Central memory CD8-positive, alpha-beta T cell (primary cell): ENCODE results near the gene WIPF1.

Experiments used
- ATAC-seq: fragments of 150-1000 bp; cut with Tn5 transposase; replicated peaks from 2 replicates; pipeline ENCODE4 v1.10.0; 2022; ENCODE audit warnings: mild to moderate bottlenecking, moderate FRiP score, moderate number of reproducible peaks; ENCODE audit not compliant: poor library complexity, severe bottlenecking; ENCODE audit errors: extremely low read depth
- DNase-seq, 2 donors: peaks; one replicate each; pipeline ENCODE4 v3.0.0; 2021; ENCODE audit warnings: low spot score in 2 of 2
- H3K27ac Mint-ChIP-seq: one replicate; pipeline ENCODE4 v1.8.0; 2022; ENCODE audit warnings: low read depth, mild to moderate bottlenecking, moderate library complexity, mixed read lengths
- H3K27me3 Mint-ChIP-seq: one replicate; pipeline ENCODE4 v1.8.0; 2022; ENCODE audit warnings: mixed read lengths
- H3K36me3 Mint-ChIP-seq: one replicate; pipeline ENCODE4 v1.8.0; 2022; ENCODE audit warnings: mild to moderate bottlenecking, moderate library complexity, mixed read lengths; ENCODE audit not compliant: insufficient read depth
- H3K4me1 Mint-ChIP-seq: one replicate; pipeline ENCODE4 v1.8.0; 2022; ENCODE audit warnings: mixed read lengths
- H3K4me3 Mint-ChIP-seq: one replicate; pipeline ENCODE4 v1.8.0; 2022; ENCODE audit warnings: mild to moderate bottlenecking, moderate library complexity, mixed read lengths
- H3K9me3 Mint-ChIP-seq: one replicate; pipeline ENCODE4 v1.8.0; 2022; ENCODE audit warnings: mixed read lengths

The WIPF1 gene

DNA sequence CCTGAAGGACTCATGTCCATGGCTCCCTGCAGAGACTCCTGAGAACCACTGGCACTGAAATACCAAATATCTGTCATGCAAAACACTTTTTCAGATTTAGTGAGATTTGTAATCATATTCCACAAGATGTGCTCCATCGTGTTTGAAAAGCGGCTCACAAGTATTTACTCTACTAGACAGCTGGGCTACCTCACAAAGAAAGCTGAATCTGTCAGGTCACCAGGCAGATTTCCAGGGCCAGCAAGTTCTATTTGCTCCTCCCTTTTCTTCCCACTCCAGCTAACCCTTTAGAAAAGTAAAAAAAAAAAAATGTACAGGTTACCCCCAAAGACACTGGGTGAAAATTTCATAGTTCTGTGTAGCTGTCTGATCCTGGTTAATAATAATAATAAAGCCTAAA, 22.9 kb downstream of the WIPF1 start:
- H3K27ac Mint-ChIP-seq = no peak overlapping the region
- no peak overlapping the region for H3K4me3 Mint-ChIP-seq
- ATAC-seq = no peak
- H3K36me3 Mint-ChIP-seq = peaks cover 90% of the 10 kb centered on the region
- no peaks in the 10 kb centered on the region for H3K9me3 Mint-ChIP-seq
- no peak for DNase-seq
- H3K4me1 Mint-ChIP-seq = peaks cover 54% of the 10 kb centered on the region
- no peaks in the 10 kb centered on the region for H3K27me3 Mint-ChIP-seq

DNA sequence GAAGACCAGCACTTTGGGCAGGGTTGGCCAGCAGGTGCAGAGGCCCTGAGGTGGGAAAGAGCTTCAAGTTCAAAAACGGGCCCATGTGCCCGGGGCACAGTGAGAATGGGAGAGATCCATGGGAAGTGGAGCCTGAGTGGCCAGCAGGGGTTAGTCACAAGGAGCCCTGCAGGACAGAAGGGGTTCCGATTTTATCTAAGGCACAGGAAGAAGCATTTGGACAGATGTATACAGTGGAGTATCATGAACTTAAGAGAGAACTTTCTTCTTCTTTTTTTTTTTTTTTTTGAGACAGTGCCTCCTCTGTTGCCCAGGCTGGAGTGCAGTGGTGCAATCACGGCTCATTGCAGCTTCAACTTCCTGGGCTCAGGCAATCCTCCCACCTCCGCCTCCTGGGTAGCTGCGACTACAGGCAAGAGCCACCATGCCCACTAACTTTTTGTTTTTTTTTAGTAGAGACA, 24.0 kb downstream of the WIPF1 start:
- H3K9me3 Mint-ChIP-seq = no peaks in the 10 kb centered on the region
- DNase-seq (peak in 1 of 2 donors; percentile 49), ATAC-seq (peak; percentile 53)
- no peaks in the 10 kb centered on the region for H3K27me3 Mint-ChIP-seq
- peak overlapping the region; percentile 83 for H3K27ac Mint-ChIP-seq
- peaks cover 89% of the 10 kb centered on the region for H3K36me3 Mint-ChIP-seq
- H3K4me1 Mint-ChIP-seq = peaks cover 57% of the 10 kb centered on the region
- H3K4me3 Mint-ChIP-seq = peak overlapping the region; percentile 6

DNA sequence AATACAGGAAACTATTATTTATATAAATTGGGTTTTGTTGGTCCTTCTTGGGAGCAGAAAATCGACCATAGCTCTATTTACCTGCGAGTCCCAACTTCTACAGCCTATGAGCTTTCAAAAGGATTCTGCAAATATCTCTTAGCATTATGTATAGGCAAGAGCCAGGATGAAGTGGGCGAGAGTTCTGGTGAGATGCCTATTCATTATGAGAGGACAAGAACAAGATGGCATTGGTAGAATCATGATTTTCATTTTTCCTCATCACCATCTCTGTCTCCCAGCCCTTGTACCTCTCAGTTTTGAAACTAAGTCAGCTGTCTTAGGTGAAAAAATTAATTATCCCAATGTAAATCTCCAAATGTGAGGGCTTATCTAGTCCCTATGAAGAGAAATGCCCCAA, 25.0 kb downstream of the WIPF1 start:
- Mint-ChIP-seq H3K4me1 (peaks cover 58% of the 10 kb centered on the region), H3K4me3 (peak overlapping the region; percentile 35)
- ATAC-seq = no peak

DNA sequence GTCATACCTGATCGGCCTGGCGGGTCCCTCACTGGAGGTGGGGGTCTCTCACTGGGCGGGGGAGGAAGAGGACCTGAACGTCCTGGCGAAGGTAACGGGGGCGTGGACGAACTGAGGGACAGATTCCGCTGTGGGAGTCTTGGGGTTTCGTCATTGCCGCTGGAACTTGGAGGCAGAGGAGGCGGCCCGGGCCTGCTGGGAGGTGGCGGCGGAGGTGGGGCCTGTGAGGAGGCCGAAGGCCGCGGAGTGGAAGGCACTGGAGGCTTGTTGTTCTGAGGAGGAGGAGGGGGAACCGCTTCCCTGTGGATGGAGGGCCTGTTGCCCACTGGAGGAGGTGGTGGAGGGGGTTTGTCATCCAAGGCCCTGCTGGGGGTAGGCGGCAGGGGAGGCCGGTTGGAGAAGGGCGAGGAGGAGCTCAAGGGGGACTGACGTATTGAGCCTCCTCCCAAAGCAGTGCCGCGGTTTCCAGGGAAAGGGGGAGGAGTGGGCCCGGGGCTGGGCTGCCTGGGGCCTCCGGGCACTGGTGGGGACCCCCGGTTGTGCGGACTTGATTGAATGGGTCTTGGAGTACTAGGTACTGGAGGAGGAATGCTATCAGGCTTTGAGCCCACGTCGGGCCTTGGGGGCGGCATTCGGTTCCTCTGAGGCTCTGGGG, 25.8 kb downstream of the WIPF1 start:
- ATAC-seq = no peak
- Mint-ChIP-seq H3K27me3 (no peaks in the 10 kb centered on the region), H3K4me3 (peak overlapping the region; percentile 41), H3K4me1 (peaks cover 66% of the 10 kb centered on the region), H3K9me3 (no peaks in the 10 kb centered on the region), H3K36me3 (peaks cover 94% of the 10 kb centered on the region), H3K27ac (peak overlapping the region; percentile 83)
- DNase-seq = no peak

More for the DNA sequence above, 25.0 kb downstream of the WIPF1 start:
- H3K36me3 Mint-ChIP-seq = peaks cover 90% of the 10 kb centered on the region
- H3K27me3 Mint-ChIP-seq = no peaks in the 10 kb centered on the region
- no peaks in the 10 kb centered on the region for H3K9me3 Mint-ChIP-seq
- H3K27ac Mint-ChIP-seq = peak overlapping the region; percentile 83
- DNase-seq = no peak

DNA sequence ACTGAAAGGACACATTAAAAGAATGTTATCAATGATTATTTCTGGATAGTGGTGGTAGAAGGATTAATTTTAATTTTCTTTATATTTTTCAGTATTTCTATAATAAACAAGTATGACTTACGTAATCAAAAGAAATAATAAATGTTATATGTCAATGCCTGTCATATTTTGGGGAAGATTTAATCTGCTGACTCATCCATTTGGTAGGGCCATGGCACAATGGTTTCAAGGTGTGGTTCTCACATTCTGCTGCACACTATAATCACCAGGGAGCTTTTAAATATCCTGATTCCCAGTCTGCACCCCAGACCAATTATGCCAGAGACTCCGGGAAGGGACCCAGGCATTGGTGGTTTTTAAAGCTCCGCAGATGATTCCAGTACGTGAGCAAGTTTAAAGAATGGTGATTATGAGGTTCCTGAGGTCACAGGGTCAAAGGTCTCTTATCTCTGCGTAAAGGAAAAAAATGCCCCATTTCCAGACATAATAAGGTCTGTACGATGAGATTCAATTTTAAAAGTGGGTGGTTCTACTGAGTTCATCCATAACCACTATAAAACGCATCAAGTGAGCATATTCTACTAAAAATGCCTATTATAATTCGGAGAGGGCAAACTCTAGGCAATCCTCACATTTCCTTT, 27.2 kb downstream of the WIPF1 start:
- Mint-ChIP-seq H3K4me3 (no peak overlapping the region), H3K27me3 (no peaks in the 10 kb centered on the region), H3K4me1 (peaks cover 68% of the 10 kb centered on the region), H3K9me3 (no peaks in the 10 kb centered on the region), H3K27ac (peak overlapping the region; percentile 83), H3K36me3 (peaks cover 92% of the 10 kb centered on the region)
- no peak for ATAC-seq
- DNase-seq = no peak

DNA sequence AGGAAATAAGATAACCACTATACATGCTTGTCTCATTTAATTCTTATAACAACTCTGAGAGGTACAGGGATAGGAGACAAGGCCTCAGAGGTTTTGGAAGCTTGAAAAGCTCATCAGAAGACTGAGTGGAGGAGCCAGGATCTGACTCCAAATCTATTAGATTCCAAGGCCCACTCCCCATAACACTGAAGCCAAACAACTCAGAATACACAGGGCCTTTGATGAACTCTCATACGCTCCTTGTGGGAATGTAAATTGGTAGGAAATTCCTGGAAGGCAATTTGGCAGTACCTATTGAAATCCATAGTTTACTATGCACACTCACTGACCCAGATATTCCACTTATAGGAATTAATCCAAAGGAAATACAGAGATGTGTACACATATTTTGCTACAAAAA, 27.9 kb downstream of the WIPF1 start:
- ATAC-seq (no peak), DNase-seq (no peak)
- Mint-ChIP-seq H3K27me3 (no peaks in the 10 kb centered on the region), H3K36me3 (peaks cover 92% of the 10 kb centered on the region), H3K4me3 (no peak overlapping the region), H3K27ac (peak overlapping the region; percentile 83), H3K9me3 (no peaks in the 10 kb centered on the region), H3K4me1 (peaks cover 64% of the 10 kb centered on the region)

DNA sequence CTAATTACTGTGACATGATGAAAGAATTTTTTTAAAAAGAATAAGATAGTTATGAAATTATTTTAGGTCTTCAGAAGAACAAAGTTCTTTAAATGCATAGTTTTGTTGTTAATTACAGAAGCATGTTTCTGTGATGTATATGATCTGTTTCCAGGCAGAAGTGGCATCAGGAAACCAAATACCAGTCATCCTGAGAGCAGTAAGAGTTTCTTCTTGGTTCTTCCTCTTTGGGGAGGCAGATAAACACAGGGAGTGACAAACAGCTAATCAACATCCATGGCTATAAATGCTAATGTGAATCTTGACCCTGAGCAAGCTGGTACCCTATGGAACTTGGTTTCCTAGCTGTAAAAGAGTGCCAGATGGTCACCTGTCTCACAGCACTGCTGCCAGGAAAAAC, 29.2 kb downstream of the WIPF1 start:
- H3K27me3 Mint-ChIP-seq = no peaks in the 10 kb centered on the region
- no peak for ATAC-seq

DNA sequence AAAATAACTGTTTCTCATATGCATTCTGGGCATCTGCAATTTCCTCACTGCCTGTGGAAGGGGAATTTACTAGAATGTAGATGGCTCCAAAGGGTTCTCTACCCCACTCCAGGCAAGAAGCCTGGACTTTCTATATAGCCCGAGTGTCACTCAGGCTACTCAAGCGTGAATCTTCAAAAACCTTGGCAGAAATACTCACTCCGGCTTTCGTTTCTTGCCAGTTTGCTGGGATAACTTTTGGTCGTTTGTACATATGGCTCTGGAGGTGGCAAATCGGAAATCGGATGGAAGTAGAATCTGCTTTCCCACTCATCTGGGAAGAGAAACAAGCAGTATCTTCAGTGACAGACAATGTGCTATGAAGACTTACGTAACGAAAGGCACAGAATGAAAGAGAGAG, 30.7 kb downstream of the WIPF1 start:
- no peaks in the 10 kb centered on the region for H3K27me3 Mint-ChIP-seq
- H3K36me3 Mint-ChIP-seq = peaks cover 89% of the 10 kb centered on the region
- H3K27ac Mint-ChIP-seq = peak overlapping the region; percentile 77
- ATAC-seq (no peak), DNase-seq (no peak)
- peaks cover 48% of the 10 kb centered on the region for H3K4me1 Mint-ChIP-seq
- H3K4me3 Mint-ChIP-seq = no peak overlapping the region
- no peaks in the 10 kb centered on the region for H3K9me3 Mint-ChIP-seq

More for the DNA sequence above, 29.2 kb downstream of the WIPF1 start:
- no peaks in the 10 kb centered on the region for H3K9me3 Mint-ChIP-seq
- DNase-seq = no peak
- H3K36me3 Mint-ChIP-seq = peaks cover 89% of the 10 kb centered on the region
- H3K4me1 Mint-ChIP-seq = peaks cover 58% of the 10 kb centered on the region
- H3K27ac Mint-ChIP-seq = no peak overlapping the region
- no peak overlapping the region for H3K4me3 Mint-ChIP-seq

DNA sequence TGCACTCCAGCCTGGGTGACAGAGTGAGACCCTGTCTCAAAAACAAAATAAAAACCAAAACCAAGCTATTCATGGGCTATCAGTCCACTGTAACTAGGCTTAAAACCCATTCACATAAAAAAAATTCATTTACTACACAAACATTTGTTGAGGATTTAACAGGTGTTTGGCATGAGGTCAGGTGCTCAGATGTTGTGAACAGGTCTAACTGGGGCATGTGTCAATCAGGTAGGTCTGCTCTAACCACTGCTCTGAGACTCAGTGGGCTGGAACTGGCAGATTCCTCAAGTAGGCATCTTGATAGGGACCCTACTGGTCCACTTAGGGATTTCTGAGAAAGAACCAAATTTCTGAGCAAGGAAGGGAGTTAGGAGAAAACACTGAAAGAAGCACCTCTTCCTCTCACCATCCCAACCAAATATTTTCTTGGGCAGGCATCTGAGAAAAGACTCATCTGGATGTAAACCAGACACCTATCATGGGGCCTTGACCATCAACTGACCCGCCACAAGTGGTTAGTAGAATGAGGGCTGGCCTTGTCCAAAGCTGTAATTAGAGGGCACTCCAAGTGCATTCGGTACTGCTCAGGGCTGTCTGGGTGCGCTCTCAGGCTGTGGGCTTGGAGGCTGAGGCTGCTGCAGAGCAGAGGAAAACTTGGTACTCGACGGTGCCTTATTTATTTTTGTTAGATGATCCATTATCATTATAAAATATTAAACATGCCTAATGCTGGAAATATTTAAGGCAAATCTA, 33.9 kb downstream of the WIPF1 start:
- Mint-ChIP-seq H3K36me3 (peaks cover 84% of the 10 kb centered on the region), H3K4me1 (peaks cover 21% of the 10 kb centered on the region)

DNA sequence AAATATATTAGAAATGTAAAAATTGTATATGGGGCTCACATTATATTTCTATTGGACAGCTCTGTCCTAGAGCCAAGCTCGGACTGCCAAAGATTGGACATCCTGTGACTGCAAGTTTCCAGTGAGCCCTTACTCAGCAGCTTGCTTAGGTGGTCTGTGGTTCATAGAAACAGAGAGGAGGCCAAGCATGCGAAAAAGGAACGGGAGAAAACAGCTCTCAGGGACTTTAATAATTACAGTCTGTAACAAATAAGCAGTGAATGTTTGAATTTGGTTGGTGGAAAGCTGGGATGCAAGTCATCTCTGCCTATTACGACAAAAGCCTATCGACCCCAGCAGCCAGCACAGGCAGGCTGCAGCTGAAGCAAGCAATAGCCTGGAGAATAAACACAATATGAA, 35.6 kb downstream of the WIPF1 start:
- Mint-ChIP-seq H3K4me3 (no peak overlapping the region), H3K27ac (no peak overlapping the region), H3K27me3 (no peaks in the 10 kb centered on the region), H3K4me1 (peaks cover 12% of the 10 kb centered on the region), H3K36me3 (peaks cover 76% of the 10 kb centered on the region), H3K9me3 (no peaks in the 10 kb centered on the region)
- DNase-seq (no peak), ATAC-seq (no peak)

More for the DNA sequence above, 33.9 kb downstream of the WIPF1 start:
- no peak overlapping the region for H3K4me3 Mint-ChIP-seq
- no peaks in the 10 kb centered on the region for H3K9me3 Mint-ChIP-seq
- H3K27ac Mint-ChIP-seq = no peak overlapping the region
- no peak for ATAC-seq
- no peaks in the 10 kb centered on the region for H3K27me3 Mint-ChIP-seq
- DNase-seq = no peak

DNA sequence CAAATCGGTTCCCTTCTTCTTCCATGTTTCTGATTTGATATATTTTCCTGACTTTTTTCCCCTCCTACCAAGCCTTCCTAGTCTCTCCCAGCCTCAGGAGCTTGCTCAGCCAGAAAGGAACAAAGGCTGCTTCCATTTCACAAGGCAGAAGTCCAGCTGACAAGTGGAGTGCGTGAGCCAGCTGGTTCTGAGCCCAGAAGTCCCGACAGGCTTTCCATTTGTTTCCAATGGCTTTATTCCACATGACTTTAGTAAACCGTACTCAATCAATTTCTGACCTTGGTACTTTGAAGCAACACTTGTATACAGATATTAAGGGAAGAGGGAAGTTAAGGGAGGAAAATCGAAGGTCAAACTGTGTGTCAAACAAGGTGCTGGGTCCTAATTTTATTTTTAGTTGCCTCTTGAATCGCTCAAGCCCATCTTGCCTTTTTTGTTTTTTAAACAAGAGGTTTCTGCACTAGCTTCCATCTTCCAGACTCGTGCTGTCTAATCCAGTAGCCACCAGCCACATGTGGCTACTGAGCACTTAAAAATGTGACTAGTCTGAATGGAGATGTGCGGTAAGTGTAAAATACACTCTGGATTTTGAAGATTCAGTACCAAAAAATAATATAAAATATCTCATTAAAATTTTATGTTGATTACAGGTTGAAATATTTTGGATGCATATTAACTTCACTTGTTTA, 36.2 kb downstream of the WIPF1 start:
- Mint-ChIP-seq H3K36me3 (peaks cover 70% of the 10 kb centered on the region), H3K27ac (peak overlapping the region; percentile 69)

DNA sequence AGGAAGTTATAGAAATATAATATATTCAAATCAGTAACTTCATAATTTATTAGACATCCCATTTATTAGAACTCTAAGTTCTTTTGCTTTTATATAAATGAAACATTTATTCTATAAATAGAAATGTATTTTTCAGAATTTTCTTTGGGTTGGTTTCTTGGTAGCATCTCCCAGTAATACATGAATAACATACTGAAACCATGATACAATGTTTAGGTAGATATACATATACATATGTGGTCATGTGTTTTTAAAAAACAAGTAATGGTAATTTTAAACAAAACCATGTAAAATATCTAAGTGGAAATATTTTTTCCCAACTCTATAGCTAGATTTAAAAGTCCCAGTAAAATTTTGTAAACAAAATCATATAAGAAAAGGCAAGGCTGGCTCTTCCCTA, 36.9 kb downstream of the WIPF1 start:
- no peak for DNase-seq
- H3K27ac Mint-ChIP-seq = peak overlapping the region; percentile 69
- H3K4me1 Mint-ChIP-seq = peaks cover 5% of the 10 kb centered on the region
- no peak for ATAC-seq
- no peaks in the 10 kb centered on the region for H3K9me3 Mint-ChIP-seq
- no peak overlapping the region for H3K4me3 Mint-ChIP-seq
- peaks cover 65% of the 10 kb centered on the region for H3K36me3 Mint-ChIP-seq
- H3K27me3 Mint-ChIP-seq = no peaks in the 10 kb centered on the region

More for the DNA sequence above, 36.2 kb downstream of the WIPF1 start:
- Mint-ChIP-seq H3K4me1 (peaks cover 7% of the 10 kb centered on the region), H3K27me3 (no peaks in the 10 kb centered on the region), H3K9me3 (no peaks in the 10 kb centered on the region), H3K4me3 (no peak overlapping the region)
- no peak for DNase-seq
- no peak for ATAC-seq
